ENCODE results near the gene FYN.

FYN gene

DNA sequence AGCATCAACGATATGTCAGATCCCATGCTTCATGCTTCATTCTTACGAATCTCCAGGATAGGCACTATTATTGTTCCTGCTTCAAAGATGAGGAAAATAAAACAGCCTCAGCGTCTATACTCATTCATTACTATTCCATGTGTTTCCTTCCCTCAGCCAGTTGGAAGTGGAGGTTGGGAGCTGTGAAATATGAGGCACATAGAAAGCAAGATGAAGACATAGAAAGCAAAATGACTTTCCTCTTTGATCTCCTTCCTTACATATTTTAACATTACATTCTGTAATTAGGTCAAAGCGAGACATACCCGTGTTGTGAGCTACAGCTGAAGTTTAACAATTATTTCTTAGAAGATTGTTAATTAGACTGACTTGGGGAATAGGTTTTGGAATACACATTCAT lies 125.4 kb downstream of the FYN start:
- no peak for DNase-seq (ENCODE audit: low read depth)

DNA sequence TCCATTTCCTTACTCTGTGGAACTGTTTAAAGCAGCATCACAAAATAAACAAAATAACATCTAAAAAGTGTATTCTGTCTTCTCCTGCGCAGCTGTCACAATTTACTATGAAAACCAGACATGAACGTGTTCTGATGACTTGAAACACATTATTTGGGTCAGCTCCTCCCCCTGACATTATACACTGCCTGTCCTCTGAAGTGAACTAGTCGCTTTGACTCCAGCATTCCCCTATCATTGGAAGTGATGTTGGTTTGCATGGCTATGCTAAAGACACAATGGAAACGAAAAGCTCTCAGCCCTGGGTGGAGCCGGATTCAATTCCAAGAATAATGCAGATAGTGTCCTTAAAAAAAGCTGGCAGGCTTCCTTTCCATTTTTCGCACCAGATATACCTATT lies 125.9 kb downstream of the FYN start:
- DNase-seq (ENCODE audit: low read depth): no peak

DNA sequence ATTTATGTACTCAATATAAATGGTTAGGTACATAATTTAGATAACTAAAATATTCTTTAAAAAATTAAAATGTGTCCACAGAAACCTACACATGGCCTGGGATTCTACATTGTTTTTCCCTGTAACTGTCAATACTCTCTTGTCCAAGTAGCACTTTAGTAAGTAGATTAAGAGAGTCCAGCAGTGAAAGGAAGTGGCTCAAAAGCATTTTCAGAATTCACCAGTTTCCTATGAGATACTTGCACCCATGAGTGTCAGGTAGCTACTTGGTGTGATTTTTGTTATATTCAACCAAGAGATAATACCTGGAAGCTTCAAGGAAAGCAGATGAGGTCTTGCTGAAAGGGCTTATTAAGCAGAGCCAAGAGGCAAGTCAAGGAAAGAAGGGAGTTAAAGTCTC lies 126.3 kb downstream of the FYN start:
- no peak for DNase-seq (ENCODE audit: low read depth)

DNA sequence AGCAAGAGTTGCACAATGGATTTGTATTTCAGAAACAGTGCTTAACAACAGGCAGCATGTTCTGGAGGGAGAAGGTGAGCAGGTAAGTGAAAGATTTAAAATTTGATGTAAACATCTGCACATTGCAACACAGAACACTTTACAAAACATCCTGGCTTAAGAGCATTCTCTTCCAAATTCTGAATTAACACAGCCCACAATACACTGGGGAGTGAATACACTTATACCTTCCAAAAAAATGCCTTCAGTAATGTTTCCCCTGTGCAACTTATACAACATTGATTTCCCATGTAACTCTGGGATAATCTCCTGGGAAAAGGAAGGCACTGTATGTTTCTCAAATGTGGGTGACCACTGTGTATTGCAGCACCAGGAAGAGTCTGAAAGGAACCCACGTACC lies 127.6 kb downstream of the FYN start:
- DNase-seq (ENCODE audit: low read depth): no peak

GRCh38 chr6:111745186-111745585 lies 128.1 kb downstream of the FYN start:
- no peak for DNase-seq (ENCODE audit: low read depth)

- no peak for DNase-seq (ENCODE audit: low read depth)
Observed at GRCh38 chr6:111743862-111744692, 129.2 kb downstream of the FYN start.

DNA sequence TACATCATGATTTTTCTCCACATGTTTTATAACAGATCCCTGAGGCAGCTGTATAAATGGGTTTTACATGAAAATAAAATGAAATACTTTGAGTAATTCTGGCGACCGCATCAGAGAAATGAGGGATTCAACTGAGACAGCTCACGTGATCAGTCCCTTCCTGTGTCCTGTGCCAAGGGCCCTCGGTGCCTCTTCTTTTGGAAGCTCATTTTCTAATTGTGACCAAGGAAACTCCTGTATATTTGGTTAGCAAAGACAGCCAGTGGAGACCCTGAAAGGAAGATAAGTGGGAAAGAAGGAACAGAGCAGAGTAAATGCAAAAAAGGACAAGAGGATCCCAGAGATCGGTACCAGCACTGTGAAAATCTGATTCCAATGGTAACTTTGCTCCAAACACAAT lies 129.9 kb downstream of the FYN start:
- no peak for DNase-seq (ENCODE audit: low read depth)

DNA sequence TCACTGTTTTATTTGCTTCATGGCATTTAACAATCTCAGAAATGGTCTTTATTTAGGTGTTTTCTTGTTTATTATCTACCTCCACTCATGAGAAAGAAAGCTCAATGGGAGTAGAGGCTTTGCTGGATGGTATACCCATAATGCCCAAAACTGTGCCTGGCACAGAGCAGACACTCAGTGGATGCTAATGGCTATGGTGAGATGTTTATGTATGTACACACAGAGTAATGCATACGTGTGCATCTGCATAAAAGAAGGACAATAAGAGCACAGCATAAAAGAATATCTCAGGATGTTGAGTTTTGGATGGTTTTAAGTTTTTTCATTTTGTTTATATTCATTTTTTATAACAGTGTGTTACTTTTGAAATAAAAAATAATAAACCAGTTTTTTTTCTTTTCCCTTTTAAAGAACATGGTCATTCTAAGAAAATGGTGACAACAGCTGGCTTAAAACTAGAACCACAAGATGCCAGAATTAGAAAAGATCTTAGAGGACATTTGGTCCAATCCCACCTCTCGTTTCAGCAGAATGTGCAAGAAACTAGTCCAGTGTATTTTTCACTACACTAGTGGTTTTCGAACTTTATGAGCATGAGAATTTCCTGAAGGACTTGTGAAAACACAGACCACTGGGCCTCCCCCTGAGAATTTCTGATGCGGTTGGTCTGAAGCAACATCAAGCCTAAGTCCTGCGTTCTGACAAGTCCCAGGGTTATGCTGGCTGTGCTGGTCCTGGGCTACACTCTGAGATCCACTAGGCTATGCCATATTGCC lies 131.9 kb downstream of the FYN start:
- DNase-seq (ENCODE audit: low read depth): no peak

GRCh38 chr6:111740506-111740905 lies 132.7 kb downstream of the FYN start:
- no peak for DNase-seq (ENCODE audit: low read depth)

- no peak for DNase-seq (ENCODE audit: low read depth)
Observed at GRCh38 chr6:111739257-111739696, 134.0 kb downstream of the FYN start.

DNA sequence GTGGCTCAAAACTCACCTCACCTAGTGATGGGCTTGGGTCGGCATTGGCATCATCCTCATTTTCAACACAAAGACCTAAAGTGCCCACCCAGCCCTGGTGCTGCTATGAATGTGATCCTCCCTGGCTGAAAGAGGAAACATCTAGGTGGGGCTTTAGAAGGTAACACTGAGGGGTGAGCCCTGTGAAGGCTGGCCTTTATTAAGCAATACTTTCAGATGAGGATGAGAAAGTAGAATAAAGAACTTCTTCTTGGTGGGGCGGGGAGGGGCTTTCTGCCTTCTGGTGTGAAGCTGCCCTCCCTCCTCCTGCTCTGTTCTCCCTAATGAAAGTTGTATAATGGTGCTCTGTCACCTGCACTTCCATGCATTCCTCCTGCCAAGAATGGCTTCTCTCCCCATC lies 134.6 kb downstream of the FYN start:
- no peak for DNase-seq (ENCODE audit: low read depth)

- DNase-seq (ENCODE audit: low read depth): no peak
Observed at GRCh38 chr6:111738156-111738555, 135.1 kb downstream of the FYN start.

- DNase-seq (ENCODE audit: low read depth): no peak
Observed at GRCh38 chr6:111737065-111737521, 136.2 kb downstream of the FYN start.

DNA sequence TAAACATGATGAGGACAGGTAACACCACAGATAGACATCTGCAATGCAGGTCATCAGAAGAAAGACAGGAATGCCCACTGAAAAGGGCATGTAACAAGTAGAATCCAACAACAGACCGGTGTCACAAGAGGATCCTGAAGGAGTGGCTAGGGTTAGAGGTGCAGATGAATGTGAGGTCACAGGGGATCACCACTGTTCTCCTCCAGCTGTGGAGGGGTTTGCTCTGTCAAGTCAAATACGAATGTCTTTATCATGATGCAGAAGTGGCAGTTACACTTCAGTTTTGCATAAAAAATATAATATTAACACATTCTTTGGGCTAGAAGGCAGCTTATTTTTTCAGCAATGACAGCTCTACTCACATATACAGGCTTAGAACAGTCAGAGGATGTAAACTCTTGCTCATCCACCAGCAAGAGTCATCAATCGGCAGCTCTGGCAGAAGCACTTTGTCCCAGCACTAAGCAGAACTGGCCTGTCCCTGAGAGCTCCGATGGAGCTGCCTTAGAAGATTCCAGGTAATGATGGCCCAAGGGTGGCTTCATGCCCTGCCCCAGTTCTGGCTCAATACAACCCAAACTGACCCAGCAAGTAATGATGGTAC lies 137.1 kb downstream of the FYN start:
- DNase-seq (ENCODE audit: low read depth): no peak

GRCh38 chr6:111734068-111735061 lies 138.9 kb downstream of the FYN start:
- DNase-seq (ENCODE audit: low read depth): no peak

DNA sequence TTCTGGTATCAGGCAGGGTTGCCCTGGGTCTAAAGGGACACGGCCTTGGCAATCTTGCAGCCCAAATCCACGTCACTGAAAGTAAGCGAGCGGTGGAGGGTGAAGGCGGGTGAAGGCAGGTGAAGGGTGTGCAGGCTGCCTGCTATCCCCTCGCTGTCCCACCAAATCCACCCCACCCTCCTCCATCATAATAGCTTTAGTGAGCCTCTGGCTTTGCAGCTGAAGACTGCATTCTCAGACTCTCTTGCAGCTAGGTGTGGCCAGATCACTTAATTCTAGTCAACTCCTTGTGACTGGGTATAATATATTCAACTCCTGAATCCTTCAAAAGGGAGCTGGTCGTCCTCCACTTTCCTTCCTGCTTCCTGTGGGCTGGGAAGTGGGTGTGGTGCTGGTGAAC lies 140.9 kb downstream of the FYN start:
- no peak for DNase-seq (ENCODE audit: low read depth)

DNA sequence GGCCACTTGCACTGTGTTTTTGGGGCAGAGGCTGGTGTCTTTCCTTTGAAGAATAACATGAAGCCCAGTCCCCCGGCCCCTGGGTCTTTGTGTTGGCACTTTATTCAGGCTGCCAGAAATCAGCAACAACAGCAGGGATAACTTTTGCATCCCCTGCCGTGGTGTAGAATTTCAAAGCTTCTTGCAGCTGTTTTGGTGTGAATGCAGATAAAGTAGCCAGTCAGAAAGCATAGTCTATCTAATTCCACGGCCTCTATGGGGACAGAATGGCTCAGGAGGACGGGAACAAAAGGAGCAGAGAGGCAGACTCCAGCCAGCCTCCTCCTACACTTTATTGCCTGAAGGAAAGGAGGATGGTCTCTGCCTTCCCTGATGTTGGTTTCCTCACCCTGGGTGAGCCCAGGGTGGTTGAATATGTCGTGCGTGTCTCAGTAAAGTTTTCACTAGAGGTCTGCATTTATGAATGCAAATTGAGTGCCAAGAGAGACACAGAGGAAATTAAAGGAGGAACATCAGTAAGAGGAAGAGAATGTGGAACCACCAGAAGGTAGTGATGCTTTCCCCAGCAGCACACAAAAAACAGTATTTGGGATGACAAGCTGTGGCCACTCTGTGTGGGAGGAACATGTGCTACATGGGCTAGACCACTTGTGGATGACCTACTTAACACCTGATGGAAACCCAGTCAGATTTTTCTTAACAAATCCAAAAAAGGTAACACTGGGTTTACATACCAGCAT lies 141.6 kb downstream of the FYN start:
- no peak for DNase-seq (ENCODE audit: low read depth)

DNA sequence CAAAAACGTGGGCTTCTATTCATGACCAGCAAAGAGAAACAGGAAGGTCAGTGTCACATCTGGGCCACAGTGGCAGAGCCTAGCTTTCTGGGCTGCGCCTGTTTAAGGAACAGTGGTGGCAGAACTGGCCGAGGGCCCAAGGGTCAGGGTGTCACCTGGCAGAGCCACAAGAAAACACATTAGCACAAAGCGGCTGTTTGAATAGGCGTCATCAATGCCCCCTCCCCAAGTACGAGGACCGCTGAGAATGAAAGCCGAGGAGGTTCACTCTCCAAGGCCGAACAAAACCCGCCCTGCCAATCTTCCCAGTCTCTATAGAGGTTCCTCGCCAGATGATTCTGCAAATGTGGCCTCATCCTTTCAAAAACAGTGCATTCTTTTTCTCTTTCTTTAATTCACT lies 142.4 kb downstream of the FYN start:
- no peak for DNase-seq (ENCODE audit: low read depth)

DNA sequence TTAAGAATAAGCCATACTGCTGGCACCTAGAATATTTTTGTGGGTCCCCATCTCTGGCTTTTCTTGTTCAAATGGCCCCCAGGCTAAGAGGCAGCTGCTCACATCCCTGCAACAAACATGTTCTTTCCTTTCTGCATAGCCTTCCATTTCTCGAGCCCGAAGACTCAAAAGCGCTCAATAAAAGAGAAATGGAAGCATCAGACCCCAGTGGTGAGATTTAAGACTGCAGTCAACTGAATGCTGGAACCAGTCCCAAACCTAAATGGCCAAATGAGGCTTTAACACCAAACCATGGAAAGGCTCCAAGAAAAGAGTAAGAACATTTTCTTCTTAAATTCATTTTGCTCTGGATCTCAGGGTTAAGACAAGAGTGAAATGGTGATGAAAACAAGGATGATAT lies 145.4 kb downstream of the FYN start:
- DNase-seq (ENCODE audit: low read depth): no peak

DNA sequence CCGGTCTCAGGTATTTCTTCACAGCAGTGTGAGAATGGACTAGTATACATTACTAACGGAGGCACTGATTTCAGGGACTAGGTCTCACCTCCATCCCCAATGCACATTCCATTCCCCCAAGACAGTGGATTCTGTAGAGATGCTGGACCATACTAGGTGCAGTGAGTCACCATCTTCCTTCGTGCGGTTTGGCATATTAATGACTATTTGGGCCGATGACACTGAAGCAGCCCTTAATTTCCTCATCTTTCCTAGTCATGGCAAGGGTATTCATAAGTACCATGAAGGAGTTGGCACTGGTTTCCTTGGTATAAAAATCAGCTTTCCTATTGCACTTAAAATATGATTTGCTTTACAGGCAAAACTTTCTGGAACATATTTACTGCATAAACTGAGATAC lies 146.2 kb downstream of the FYN start:
- DNase-seq (ENCODE audit: low read depth): no peak

Measured in activated T-helper 1 cell treated with Interleukin-2 at 50 U/mL for 16 hours (primary cell).